DMS 273 treated with DMSO at 0.1 percent for 48 hours (cell line): ENCODE results near the gene SPANXB1.
"Not testable (repeated sequence)": the region's sequence is repeated elsewhere in the genome, so short reads cannot be mapped to it uniquely, and the experiment has no call there.

Experiments
- DNase-seq: peaks from one replicate; lab custom pipeline; 2025; lab: John Stamatoyannopoulos, UW

The SPANXB1 gene, protein sequence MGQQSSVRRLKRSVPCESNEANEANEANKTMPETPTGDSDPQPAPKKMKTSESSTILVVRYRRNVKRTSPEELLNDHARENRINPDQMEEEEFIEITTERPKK

DNA sequence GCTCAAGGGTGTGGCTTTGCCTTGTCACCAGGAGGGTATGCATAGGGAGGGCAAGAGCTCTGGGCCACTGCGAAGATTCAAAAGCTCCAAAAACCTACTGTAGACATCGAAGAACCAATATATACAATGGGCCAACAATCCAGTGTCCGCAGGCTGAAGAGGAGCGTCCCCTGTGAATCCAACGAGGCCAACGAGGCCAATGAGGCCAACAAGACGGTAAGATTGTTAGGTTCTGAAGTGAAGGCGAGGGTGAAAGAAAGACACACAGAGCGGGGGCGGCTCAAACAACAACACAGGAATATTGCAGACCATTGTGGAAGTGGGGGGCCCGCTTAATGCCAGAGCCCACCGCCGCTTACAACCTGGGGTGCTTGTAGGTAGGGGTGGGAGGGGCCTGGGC, at the start of gene SPANXB1:
Gene SPANXB1, plus strand, starts transcription at position 27 of the 400 bp plus-strand sequence. Its CDS starts 100 bp downstream, at position 127.
- DNase-seq, result not testable (repeated sequence)

DNA sequence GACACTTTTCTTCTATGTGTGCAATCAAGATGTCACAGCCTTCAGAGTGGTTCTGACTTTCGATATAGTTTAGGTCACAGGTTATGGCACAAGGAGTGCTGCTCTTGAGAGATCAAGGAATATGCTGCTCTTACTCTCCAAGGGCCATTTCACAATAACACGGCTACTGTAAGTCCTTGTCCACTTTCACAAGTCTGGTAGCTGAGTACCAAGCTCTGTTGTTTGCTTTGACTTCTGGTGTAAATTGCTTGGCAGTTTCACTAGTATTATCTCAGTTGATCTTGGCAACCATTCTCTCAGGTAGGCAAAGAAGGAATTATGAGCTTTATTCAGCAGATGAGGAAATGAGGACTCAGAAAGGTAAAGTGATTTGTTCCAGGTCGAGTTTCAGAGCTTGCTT, 35.4 kb upstream of the SPANXB1 start:
- DNase-seq, result no peak

DNA sequence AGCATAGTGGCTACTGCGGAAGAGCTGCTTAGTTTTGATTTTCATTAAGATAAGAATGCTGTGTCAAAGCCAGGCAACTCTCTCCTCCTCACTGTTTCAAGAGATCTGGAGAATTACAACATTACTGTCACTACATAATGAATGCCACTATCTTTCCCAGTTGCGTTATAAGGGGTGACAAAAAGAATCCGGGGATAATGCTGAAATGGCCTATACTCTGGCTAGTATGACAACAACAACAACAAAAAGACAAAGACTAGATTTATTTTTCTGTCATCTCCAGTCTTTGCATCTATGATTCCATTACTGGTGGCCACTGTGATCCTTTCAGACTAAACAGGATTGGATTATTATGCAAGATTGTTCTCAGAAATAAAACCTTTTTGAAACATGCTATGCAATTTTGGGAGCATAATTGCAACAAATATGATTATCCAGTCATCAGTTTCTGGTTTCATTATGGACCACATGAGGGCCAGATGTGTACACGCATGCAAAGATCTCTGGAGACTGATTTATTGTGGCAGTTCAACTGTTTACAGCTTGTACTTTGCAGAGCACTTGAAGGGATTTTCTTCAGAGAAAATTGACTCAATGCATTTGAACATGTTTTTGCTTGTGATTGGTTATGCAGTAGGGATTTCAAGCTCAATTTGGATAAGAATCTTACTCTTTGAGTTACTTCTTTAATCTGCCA, 31.1 kb upstream of the SPANXB1 start:
- DNase-seq, result no peak

DNA sequence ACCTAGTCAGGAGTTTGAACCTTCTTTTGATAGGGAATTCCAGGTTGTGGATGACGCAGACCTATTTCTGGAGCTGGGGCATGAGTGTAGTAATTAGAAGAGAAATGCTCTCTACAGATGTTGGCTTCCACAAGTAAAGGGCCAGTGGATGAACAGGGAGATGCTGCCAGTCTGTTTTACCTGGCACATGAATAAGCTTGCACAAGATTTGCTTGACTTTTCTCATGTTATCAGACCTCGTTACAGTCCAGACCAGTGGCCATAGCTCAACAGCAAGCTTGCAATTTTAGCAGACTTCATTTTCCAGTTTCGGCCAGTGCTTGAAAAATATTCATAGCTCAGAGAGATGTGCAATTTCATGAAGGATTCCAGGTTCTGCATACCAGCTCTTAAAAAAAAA, 26.9 kb upstream of the SPANXB1 start:
- no peak for DNase-seq

DNA sequence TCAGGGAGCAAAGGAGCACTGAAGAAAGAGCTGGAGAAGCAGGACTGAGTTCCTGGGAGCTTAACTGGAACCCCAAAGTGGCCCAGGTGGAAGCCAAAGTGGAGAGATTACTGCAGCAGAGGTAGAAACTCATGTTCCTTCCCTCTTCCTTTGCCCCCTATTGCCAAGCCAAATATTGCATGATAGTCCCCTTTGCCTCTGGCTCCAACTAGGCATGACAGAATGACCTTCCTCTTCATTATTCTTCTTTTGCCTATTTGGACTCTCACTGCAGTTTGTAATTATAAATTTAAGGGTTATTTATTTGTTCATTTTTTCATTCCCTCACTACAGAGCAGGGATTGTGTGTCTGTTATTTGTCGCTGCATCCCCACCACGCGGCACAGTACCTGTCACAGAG, 22.1 kb upstream of the SPANXB1 start:
- no peak for DNase-seq

DNA sequence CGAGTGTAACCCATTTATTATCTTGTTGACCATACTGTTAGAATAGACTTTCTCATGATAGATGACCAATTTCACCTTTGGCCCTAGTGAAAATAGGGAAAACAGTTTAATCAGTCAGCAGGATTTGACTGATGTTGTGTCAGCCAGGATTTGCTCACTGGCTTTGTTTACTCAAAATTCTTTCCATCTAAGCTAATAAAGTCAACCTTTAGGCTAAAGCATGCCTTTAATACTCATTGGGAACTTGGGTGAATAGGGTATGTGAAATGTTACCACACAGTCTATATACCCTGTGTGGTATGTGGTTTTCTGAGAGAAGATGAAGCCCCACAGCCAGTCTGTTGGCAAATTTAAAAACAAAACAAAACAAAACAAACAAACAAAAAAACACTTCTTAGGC, 18.7 kb upstream of the SPANXB1 start:
- DNase-seq, result no peak

DNA sequence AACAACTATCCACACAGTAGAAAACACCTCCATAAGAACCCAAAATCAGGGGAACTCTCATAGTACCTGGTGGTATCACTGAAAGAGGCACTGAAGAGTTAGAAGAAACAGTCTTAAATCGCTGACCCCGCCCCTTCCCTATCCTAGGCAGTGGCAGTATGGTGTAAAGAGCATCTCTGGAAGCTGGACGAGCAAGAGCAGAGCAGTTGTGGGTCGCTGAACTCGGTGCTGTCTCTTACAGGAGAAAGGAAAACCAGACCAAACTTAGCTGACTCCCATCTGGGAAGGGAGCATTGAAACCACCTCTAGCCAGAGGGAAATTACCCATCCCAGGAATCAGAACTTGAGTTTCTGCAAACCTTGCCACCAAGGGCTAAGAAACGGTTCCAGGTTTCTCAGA, 2.8 kb downstream of the SPANXB1 start:
- DNase-seq, result not testable (repeated sequence)

DNA sequence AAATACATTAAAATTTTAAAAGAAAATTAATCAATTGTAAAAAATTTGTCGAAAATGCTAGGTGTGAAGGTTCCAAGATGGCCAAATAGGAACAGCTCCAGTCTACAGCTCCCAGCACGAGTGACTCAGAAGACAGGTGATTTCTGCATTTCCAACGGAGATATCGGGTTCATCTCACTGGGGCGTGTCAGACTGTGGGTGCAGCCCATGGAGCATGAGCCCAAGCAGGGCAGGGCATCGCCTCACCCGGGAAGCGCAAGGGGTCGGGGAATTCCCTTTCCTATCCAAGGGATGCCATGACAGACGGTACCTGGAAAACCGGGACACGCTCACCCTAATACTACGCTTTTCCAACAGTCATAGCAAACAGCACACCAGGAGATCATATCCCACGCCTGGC, 41.9 kb downstream of the SPANXB1 start:
- DNase-seq, result not testable (repeated sequence)

DNA sequence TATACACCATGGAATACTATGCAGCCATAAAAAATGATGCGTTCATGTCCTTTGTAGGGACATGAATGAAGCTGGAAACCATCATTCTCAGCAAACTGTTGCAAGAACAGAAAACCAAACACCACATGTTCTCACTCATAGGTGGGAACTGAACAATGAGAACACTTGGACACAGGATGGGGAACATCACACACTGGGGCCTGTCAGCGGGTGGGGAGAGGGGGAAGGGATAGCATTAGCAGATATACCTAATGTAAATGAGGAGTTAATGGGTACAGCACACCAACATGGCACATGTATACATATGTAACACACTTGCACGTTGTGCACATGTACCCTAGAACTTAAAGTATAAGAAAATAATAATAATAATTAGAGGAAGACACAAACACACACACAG, 47.5 kb downstream of the SPANXB1 start:
- DNase-seq, result not testable (repeated sequence)

DNA sequence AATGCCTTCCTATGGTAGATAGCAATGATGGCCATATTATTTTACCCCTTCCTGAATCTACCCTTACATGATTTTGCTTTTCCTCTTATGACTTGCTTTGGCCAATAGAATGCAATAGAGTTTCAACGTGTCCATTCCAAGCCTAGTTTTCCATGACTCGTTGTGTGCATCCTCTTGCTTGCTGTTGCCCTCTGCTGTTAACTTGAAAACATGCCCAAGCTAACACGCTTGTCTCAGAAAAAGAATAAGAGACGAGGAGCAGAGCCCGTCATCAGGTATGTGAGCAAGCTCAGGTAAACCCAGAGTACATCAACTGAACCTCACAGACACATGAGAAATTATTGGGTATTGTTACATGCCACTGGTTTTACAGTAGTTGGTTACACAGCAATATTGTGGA, 49.7 kb downstream of the SPANXB1 start:
- not testable (repeated sequence) for DNase-seq
